IPS-15b (cell line): ENCODE data around the gene AQP5.
"Not testable (repeated sequence)": the region's sequence is repeated elsewhere in the genome, so short reads cannot be mapped to it uniquely, and the experiment has no call there.

Experiments
- H3K27me3 ChIP-seq: one replicate; pipeline ENCODE4 v1.6.1; 2013; ENCODE audit warnings: low read length; ENCODE audit not compliant: control insufficient read depth, insufficient read depth
- H3K36me3 ChIP-seq: one replicate; pipeline ENCODE4 v1.6.1; 2013; ENCODE audit warnings: low read length; ENCODE audit not compliant: control insufficient read depth, insufficient read depth
- H3K4me1 ChIP-seq: one replicate; pipeline ENCODE4 v1.6.1; 2013; ENCODE audit warnings: mild to moderate bottlenecking, low read length; ENCODE audit not compliant: control insufficient read depth, insufficient read depth
- H3K4me3 ChIP-seq: one replicate; pipeline ENCODE4 v1.5.1; 2013; ENCODE audit warnings: low read depth, low read length
- H3K9ac ChIP-seq: one replicate; pipeline ENCODE4 v1.6.1; 2013; ENCODE audit warnings: low read depth, mild to moderate bottlenecking, low read length
- H3K9me3 ChIP-seq: one replicate; pipeline ENCODE4 v1.6.1; 2013; ENCODE audit warnings: mild to moderate bottlenecking, low read length; ENCODE audit not compliant: control insufficient read depth, insufficient read depth

Gene AQP5

DNA sequence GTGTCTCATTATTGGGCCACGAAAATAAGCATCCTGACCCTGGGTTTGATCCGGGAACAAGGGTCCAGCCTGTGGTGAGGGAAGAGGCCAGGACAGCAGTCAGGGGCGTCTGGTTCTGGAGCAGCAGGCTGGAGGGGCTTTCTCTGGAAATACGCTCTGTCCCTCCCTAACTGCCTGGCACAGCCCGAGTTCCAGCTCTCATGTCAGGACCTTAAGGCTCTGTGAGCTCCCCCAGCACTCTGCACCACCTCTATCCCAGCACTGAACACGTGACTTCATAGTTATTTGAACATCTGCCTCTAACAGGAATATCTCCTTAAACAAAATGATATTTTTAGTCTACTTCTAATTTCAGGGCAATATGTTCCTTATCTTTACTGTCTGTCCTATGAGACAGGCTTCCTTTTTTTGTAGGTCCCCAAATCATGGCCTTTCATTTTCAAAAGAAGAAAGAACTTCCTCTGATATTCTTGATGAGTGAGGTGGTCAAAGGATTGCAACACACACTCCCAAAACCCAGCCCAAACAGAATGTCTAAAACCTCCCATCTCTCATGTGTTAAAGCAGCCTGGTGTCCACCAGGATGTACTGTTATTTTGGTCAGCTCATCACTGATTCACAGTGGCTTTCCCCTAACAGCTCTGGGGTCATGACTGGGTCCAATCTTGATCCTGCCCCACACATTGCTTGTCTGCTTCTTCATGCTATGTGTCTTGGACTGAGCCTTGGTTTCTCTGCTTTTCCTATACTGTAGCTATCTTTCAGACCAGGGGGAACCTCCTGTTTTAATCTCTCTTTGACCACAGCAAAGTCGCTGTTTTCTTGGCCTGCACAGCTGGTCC is 20.8 kb downstream of the AQP5 start:
- peaks cover 5% of the 10 kb centered on the region for H3K4me1 ChIP-seq
- H3K9ac ChIP-seq = no peak overlapping the region
- no peak overlapping the region for H3K4me3 ChIP-seq
- no peaks in the 10 kb centered on the region for H3K9me3 ChIP-seq
- no peaks in the 10 kb centered on the region for H3K27me3 ChIP-seq
- H3K36me3 ChIP-seq = no peaks in the 10 kb centered on the region

DNA sequence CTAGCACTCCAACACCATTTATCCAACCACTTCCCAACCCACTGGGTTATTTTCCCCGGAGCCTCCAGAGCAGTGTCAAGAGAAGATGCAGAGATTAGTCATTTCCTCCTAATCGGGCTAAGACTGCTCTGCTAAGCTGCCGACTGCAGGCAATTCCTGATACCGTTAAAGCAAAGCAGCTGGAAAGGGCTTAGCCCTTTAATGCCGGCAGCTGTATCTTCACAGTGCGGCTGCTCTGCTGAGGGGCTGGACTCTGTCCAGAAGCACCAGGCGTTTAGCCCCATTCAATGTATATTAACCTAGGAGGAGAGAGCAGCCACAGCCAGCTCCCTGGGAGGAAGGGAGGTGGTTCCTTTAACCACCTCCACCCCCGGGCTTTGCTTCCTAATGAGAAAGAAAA is 22.2 kb downstream of the AQP5 start:
- Histone ChIP-seq H3K4me1 (peaks cover 5% of the 10 kb centered on the region), H3K4me3 (no peak overlapping the region), H3K36me3 (no peaks in the 10 kb centered on the region), H3K27me3 (no peaks in the 10 kb centered on the region), H3K9me3 (no peaks in the 10 kb centered on the region), H3K9ac (no peak overlapping the region)

DNA sequence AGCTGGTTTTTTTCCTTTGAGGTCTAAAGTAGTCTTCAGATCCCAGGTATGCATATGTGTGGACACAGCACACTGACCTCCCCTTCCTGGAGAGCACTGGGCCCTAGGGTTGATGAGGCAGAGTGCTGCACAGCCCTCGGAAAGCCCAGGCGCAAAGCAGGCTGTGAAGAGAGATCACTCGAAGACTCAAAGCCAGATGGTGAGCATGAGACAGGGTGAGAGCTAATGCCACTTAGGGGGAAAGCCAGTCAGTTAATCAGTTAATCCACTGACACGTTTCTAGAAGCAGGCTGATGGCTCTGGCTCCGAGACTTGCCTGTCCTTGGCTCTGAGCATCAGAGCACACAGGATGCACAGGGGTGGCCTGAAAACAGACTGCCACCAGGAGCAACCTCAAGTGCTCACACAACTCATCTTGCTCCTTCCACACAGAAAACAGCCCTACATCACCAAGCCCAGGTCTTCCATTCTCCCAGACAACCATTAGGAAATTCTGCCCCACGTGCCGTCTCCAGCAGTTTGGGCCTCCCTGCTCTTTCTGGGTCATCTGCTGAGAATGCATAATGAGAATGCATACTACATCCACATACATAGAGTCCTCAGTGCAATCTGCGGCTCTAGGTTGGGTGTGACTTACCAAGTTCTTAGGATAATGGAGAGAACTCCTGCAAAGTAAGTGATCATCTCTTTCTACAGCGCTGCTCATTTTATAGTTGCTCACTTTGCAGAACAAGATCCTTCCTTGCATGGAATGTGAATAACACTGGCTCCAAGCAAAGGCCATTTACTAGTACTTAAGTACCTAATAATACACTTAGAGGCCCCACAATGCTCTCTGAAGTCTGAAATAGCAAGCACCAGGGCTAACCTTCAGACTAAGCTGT is 23.0 kb downstream of the AQP5 start:
- H3K9ac ChIP-seq = no peak overlapping the region
- no peaks in the 10 kb centered on the region for H3K27me3 ChIP-seq
- peaks cover 4% of the 10 kb centered on the region for H3K4me1 ChIP-seq
- H3K36me3 ChIP-seq = no peaks in the 10 kb centered on the region
- no peak overlapping the region for H3K4me3 ChIP-seq
- H3K9me3 ChIP-seq = no peaks in the 10 kb centered on the region

DNA sequence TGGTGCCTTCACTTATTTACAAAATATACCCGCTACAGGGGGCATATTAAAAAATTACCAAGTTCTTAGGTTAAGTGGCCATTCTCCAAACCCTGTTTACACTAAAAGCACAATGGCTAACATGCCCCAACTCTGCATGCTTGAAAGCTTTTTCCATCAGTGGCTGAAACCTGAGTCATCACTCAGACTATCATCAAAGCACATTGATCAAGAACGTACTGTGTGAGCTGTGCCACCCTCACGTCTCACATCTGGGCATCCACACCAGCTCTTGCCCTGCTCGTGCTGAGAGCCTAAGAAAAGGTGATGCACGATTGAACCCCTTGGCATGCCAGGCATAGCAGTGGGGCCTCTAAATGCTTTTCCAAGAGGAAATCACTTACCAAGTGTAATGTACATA is 24.3 kb downstream of the AQP5 start:
- H3K4me3 ChIP-seq = no peak overlapping the region
- no peaks in the 10 kb centered on the region for H3K27me3 ChIP-seq
- no peaks in the 10 kb centered on the region for H3K36me3 ChIP-seq
- no peak overlapping the region for H3K9ac ChIP-seq
- H3K4me1 ChIP-seq = peaks cover 4% of the 10 kb centered on the region
- H3K9me3 ChIP-seq = no peaks in the 10 kb centered on the region

DNA sequence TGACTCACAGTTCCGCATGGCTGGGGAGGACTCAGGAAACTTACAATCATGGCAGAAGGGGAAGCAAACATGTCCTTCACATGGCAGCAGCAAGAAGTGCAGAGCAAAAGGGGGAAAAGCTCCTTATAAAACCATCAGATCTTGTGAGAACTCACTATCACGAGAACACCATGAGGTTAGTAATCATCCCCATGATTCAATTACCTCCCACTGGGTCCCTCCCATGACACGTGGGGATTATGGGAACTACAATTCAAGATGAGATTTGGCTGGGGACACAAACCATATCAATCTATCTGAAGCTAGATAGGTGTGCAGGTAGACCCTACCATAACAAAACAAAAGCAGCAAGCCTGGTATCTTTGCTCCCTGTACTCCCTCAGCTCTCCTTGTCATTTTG is 24.8 kb downstream of the AQP5 start:
- not testable (repeated sequence) for H3K4me1 ChIP-seq, H3K27me3 ChIP-seq, H3K9me3 ChIP-seq, H3K36me3 ChIP-seq, H3K9ac ChIP-seq, H3K4me3 ChIP-seq

DNA sequence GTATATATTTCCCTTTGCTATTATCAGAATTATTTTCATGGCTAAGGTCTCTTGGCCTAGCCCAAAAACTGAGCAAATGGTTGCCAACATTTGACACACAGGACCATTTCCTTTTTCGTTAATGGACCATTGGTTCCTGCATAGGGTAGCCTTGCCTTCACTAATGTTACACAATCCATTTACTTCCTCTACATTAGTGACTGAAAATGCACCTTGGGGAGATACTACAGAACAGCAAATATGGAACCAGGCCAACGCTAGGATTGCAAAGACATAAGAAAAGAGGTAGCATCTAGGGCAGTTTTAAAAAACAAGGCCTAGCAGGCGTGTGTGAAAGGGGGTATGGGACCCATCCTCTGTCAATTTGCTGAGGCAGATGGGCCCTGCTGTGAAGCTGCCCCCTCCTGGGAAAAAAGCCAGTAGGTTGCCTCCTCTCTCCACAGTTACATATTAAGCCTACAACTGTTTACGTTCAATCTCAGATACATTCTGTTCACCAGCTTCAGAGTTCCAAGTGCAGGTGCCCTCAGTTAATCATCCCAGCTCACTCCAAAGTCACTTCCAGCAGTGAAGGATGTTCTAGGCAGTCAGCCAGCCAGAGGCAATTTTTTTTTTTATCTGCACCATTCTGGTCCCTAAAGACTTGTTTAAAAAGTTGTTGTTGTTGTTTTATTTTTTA is 26.1 kb downstream of the AQP5 start:
- Histone ChIP-seq H3K4me1 (peaks cover 4% of the 10 kb centered on the region), H3K27me3 (no peaks in the 10 kb centered on the region), H3K36me3 (peaks cover 8% of the 10 kb centered on the region), H3K9ac (no peak overlapping the region), H3K4me3 (no peak overlapping the region), H3K9me3 (no peaks in the 10 kb centered on the region)

DNA sequence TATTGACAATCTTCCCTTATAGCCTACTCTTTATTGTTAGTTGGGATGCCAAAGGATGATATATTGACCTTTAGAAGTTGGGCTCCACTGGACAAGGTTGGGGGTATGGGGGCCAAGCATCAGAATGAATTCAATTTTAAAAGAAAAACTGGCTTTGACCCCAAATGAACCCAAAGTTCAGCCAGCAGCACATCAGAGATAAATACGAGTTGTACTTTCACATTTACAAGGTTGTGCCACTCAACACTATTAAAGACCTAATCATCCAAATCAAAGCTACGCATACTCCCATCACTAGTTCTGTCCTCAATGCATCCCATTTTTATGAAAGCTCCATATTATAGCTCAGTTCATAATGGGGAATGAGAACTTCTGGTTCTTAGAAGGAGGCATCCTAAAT is 27.7 kb downstream of the AQP5 start:
- H3K9ac ChIP-seq, H3K4me3 ChIP-seq, H3K4me1 ChIP-seq, H3K9me3 ChIP-seq, H3K27me3 ChIP-seq: not testable (repeated sequence)
- H3K36me3 ChIP-seq = peaks cover 13% of the 10 kb centered on the region

DNA sequence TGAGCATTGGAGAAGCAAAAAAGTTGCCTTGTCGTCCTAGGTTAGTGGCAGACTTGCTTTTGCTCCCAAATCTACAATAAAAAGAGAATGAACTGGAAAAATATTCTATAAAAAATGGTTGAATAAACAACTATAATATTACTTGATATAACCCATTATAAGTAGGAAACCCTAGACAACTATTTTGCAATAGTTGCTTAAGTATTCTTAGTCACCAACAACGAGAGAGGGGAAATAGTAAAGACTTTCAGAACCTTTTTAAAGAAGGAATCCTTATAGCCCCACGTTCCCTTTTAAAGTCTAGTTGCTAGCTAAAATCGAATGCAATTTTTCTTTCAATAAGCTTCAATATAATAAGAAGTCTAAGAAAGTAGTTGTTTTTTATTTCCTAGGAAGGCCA is 28.6 kb downstream of the AQP5 start:
- H3K4me1 ChIP-seq = no peaks in the 10 kb centered on the region
- no peaks in the 10 kb centered on the region for H3K9me3 ChIP-seq
- no peak overlapping the region for H3K4me3 ChIP-seq
- H3K36me3 ChIP-seq = peaks cover 13% of the 10 kb centered on the region
- no peak overlapping the region for H3K9ac ChIP-seq
- no peaks in the 10 kb centered on the region for H3K27me3 ChIP-seq

DNA sequence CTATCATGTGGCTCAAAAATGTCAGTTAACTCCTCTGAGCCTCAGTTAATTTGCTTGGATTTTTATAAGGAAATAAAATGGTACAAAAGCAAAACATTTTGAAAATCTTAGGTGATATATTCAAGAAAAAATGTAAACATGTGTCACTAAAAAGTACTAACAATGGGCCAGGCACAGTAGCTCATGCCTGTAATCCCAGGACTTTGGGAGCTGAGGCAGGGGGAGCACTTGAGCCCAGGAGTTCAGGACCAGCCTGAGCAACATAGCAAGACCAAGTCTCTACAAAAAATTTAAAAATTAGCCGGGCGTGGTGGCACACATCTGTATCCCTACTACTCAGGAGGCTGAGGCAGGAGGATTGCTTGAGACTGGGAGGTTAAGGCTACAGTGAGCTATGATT is 36.8 kb downstream of the AQP5 start:
- Histone ChIP-seq H3K9ac (no peak overlapping the region), H3K36me3 (peaks cover 17% of the 10 kb centered on the region), H3K27me3 (no peaks in the 10 kb centered on the region), H3K9me3 (no peaks in the 10 kb centered on the region), H3K4me3 (no peak overlapping the region), H3K4me1 (no peaks in the 10 kb centered on the region)

DNA sequence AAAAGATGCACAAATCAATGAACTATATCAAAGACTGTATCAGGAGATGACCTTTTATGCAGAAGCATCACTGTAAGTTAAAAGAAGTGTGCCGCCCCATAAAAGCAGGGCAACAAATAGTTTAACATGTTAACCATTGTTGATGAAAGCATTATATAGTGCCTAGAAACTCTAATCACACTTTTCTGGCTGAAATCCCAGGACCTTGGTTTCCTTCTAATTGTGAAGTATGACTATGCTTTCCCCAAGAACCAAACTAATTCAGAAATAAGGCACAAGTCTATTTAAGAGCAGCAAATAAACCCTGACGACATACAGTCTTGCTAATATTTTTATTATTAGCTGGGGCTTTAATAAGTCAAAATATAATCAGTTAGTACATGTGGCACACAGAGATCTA is 41.9 kb downstream of the AQP5 start:
- no peaks in the 10 kb centered on the region for H3K27me3 ChIP-seq
- H3K9me3 ChIP-seq = no peaks in the 10 kb centered on the region
- peaks cover 21% of the 10 kb centered on the region for H3K36me3 ChIP-seq
- no peak overlapping the region for H3K9ac ChIP-seq
- H3K4me1 ChIP-seq = no peaks in the 10 kb centered on the region
- H3K4me3 ChIP-seq = no peak overlapping the region

DNA sequence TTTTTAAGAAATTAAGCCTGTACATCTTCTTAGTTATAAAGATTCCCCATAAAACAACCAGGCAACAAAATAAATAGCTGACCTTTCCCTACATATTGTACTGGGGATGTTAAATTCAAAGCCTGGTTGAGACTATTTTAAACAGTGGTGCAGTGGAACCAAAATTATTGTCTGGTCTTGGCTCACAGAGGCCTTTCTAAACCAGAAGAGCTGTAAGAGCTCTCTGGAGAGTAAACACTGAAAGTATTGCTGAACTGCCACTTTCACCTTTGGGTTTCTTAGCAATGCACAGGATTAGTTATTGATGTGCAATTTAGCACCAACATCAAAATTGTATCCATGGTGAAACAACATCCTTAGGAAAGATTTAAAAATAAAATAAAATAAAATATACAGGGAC is 43.0 kb downstream of the AQP5 start:
- no peak overlapping the region for H3K9ac ChIP-seq
- no peaks in the 10 kb centered on the region for H3K27me3 ChIP-seq
- no peak overlapping the region for H3K4me3 ChIP-seq
- no peaks in the 10 kb centered on the region for H3K9me3 ChIP-seq
- H3K4me1 ChIP-seq = no peaks in the 10 kb centered on the region
- peaks cover 21% of the 10 kb centered on the region for H3K36me3 ChIP-seq
